WTC11 (cell line): ENCODE measurements around the gene COX6B1. TPM values are rescaled to one million over a fixed set of nuclear protein-coding genes. Genes with fewer than 3 reads are reported as not detected.

Source experiments
- ATAC-seq: fragments of 200-7000 bp; cut with Tn5 transposase; 2 replicates; pipeline ENCODE4 v1.10.0; 2021; ENCODE audit warnings: mild to moderate bottlenecking, moderate library complexity
- CTCF ChIA-PET: fragments of 300-600 bp; sonication (Branson Sonifier 250); formaldehyde crosslinking; loops from one replicate; lab custom pipeline; 2021; ENCODE audit warnings: antibody characterized with exemption; lab: Charles Lee
- POLR2A ChIA-PET: fragments of 350-600 bp; sonication (Branson Sonifier 250); formaldehyde crosslinking; loops from one replicate; lab custom pipeline; 2021; ENCODE audit warnings: antibody characterized with exemption; lab: Charles Lee
- DNase-seq: peaks from one replicate; pipeline ENCODE4 v3.0.0; 2021; ENCODE audit warnings: low spot score
- H3K27ac Mint-ChIP-seq: 2 replicates; pipeline ENCODE4 v1.8.0; 2021; ENCODE audit warnings: mixed read lengths
- H3K27me3 Mint-ChIP-seq: 2 replicates; pipeline ENCODE4 v1.8.0; 2021; ENCODE audit warnings: low read depth, mild to moderate bottlenecking, moderate library complexity, mixed read lengths
- H3K36me3 Mint-ChIP-seq: 2 replicates; pipeline ENCODE4 v1.8.0; 2021; ENCODE audit warnings: mixed read lengths
- H3K4me1 Mint-ChIP-seq: 2 replicates; pipeline ENCODE4 v1.8.0; 2022; ENCODE audit warnings: mixed read lengths
- H3K4me3 Mint-ChIP-seq: 2 replicates; pipeline ENCODE4 v1.8.0; 2021; ENCODE audit warnings: mild to moderate bottlenecking, moderate library complexity, mixed read lengths
- H3K9me3 Mint-ChIP-seq: 2 replicates; pipeline ENCODE4 v1.8.0; 2021; ENCODE audit warnings: mixed read lengths
- CREB1 ChIP-seq: sonication (generic); formaldehyde crosslinking; IDR thresholded peaks from 2 replicates; pipeline ENCODE4 v1.8.0; 2023; ENCODE audit warnings: mild to moderate bottlenecking, missing genetic modification reagents
- ELF4 ChIP-seq: sonication (generic); formaldehyde crosslinking; IDR thresholded peaks from 2 replicates; pipeline ENCODE4 v1.8.1; 2022; ENCODE audit warnings: low read depth, mild to moderate bottlenecking, moderate library complexity, missing genetic modification reagents
- FOXJ3 ChIP-seq: sonication (generic); formaldehyde crosslinking; IDR thresholded peaks from 2 replicates; pipeline ENCODE4 v1.9.0; 2021; ENCODE audit warnings: missing genetic modification reagents, mild to moderate bottlenecking, borderline replicate concordance
- FOXP1 ChIP-seq: sonication (generic); formaldehyde crosslinking; IDR thresholded peaks from 2 replicates; pipeline ENCODE4 v1.8.0; 2022; ENCODE audit warnings: missing genetic modification reagents, mild to moderate bottlenecking, moderate library complexity, borderline replicate concordance
- GRHL2 ChIP-seq: fragments of 250-450 bp; sonication (Bioruptor Pico); IDR thresholded peaks from 2 replicates; pipeline ENCODE4 v1.8.0; 2022; ENCODE audit warnings: mild to moderate bottlenecking, moderate library complexity; ENCODE audit not compliant: insufficient replicate concordance, severe bottlenecking
- GTF2I ChIP-seq: fragments of 250-450 bp; sonication (Bioruptor Pico); conservative IDR thresholded peaks from 2 replicates; pipeline ENCODE4 v1.4.0; 2021; ENCODE audit warnings: mild to moderate bottlenecking
- MXD4 ChIP-seq: fragments of 250-450 bp; sonication (Bioruptor Pico); IDR thresholded peaks from 2 replicates; pipeline ENCODE4 v1.8.0; 2021; ENCODE audit warnings: mild to moderate bottlenecking, moderate library complexity, borderline replicate concordance
- NFATC4 ChIP-seq: fragments of 250-450 bp; sonication (Bioruptor Pico); IDR thresholded peaks from 2 replicates; pipeline ENCODE4 v1.9.0; 2021; ENCODE audit warnings: mild to moderate bottlenecking
- NR2C2 ChIP-seq: sonication (generic); formaldehyde crosslinking; IDR thresholded peaks from 2 replicates; pipeline ENCODE4 v1.8.0; 2022; ENCODE audit warnings: mild to moderate bottlenecking, missing genetic modification reagents
- PRRX2 ChIP-seq: fragments of 250-450 bp; sonication (Bioruptor Pico); IDR thresholded peaks from 2 replicates; pipeline ENCODE4 v1.8.0; 2021; ENCODE audit warnings: mild to moderate bottlenecking
- RORB ChIP-seq: fragments of 250-450 bp; sonication (Bioruptor Pico); IDR thresholded peaks from 2 replicates; pipeline ENCODE4 v1.9.0; 2021; ENCODE audit warnings: mild to moderate bottlenecking
- SMAD4 ChIP-seq: sonication (generic); formaldehyde crosslinking; IDR thresholded peaks from 2 replicates; pipeline ENCODE4 v1.8.0; 2022; ENCODE audit warnings: mild to moderate bottlenecking, missing genetic modification reagents
- TCF7 ChIP-seq: sonication (generic); formaldehyde crosslinking; IDR thresholded peaks from 2 replicates; pipeline ENCODE4 v1.8.0; 2022; ENCODE audit warnings: mild to moderate bottlenecking, low read depth, missing genetic modification reagents, moderate library complexity
- TP53 ChIP-seq: sonication (generic); formaldehyde crosslinking; IDR thresholded peaks from 2 replicates; pipeline ENCODE4 v1.8.1; 2023; ENCODE audit warnings: mild to moderate bottlenecking, missing genetic modification reagents
- ZBTB21 ChIP-seq: sonication (generic); formaldehyde crosslinking; IDR thresholded peaks from 2 replicates; pipeline ENCODE4 v1.8.1; 2023; ENCODE audit warnings: mild to moderate bottlenecking, missing genetic modification reagents, borderline replicate concordance
- ZNF121 ChIP-seq: sonication (generic); formaldehyde crosslinking; IDR thresholded peaks from 2 replicates; pipeline ENCODE4 v1.8.0; 2023; ENCODE audit warnings: missing genetic modification reagents
- ZNF232 ChIP-seq: sonication (generic); formaldehyde crosslinking; IDR thresholded peaks from 2 replicates; pipeline ENCODE4 v1.8.0; 2022; ENCODE audit warnings: mild to moderate bottlenecking, missing genetic modification reagents
- ZNF263 ChIP-seq: sonication (generic); formaldehyde crosslinking; IDR thresholded peaks from 2 replicates; pipeline ENCODE4 v1.8.1; 2022; ENCODE audit warnings: low read depth, mild to moderate bottlenecking, moderate library complexity, missing genetic modification reagents
- ZNF423 ChIP-seq: fragments of 250-450 bp; sonication (Bioruptor Pico); IDR thresholded peaks from 2 replicates; pipeline ENCODE4 v2.1.2; 2022; ENCODE audit warnings: mild to moderate bottlenecking, moderate library complexity
- total RNA-seq: library from RNA; stranded (reverse); gene quantifications from 3 replicates; pipeline ENCODE4 v1.2.3, GENCODE V29; 2021
- TF ChIP-seq, protein P1 (sequence below): sonication (generic); formaldehyde crosslinking; IDR thresholded peaks from 2 replicates; pipeline ENCODE4 v1.8.0; 2022; ENCODE audit warnings: mild to moderate bottlenecking, missing genetic modification reagents
- TF ChIP-seq, protein P2 (sequence below): fragments of 250-450 bp; sonication (Bioruptor Pico); IDR thresholded peaks from 2 replicates; pipeline ENCODE4 v1.8.0; 2021; ENCODE audit warnings: mild to moderate bottlenecking
- TF ChIP-seq, protein P3 (sequence below): sonication (generic); formaldehyde crosslinking; IDR thresholded peaks from 2 replicates; pipeline ENCODE4 v1.8.1; 2022; ENCODE audit warnings: mild to moderate bottlenecking, missing genetic modification reagents, moderate library complexity, borderline replicate concordance
- TF ChIP-seq, protein P4 (sequence below): sonication (generic); formaldehyde crosslinking; IDR thresholded peaks from 2 replicates; pipeline ENCODE4 v1.8.0; 2022; ENCODE audit warnings: mild to moderate bottlenecking, missing genetic modification reagents

The COX6B1 gene
- total RNA-seq, 1 experiment from 2014 or later, result 536 TPM

DNA sequence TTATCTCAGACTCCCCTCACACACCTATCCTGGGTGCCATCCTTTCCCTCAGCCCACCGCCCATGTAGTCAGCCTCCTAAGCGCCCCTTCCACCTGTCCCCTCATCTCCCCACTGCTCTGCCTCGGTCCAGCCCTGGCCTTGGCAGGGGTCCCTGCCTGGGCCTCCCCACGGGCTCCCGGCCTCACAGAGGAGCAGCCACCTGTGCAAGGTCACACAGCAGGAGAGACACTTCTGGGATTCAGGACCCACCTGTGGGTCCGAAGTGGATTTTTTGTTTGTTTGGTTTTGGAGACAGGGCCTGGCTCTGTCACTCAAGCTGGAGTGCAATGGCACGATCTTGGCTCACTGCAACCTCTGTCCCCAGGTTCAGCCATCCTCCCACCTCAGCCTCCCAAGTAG is 17.5 kb downstream of the COX6B1 start:
- Mint-ChIP-seq H3K27me3 (peaks cover 16% of the 10 kb centered on the region), H3K27ac (no peak overlapping the region), H3K36me3 (no peaks in the 10 kb centered on the region), H3K4me1 (0 out of 2 replicates have a peak, but pooled peaks cover 4% of the 10 kb centered on the region), H3K4me3 (no peak overlapping the region), H3K9me3 (no peaks in the 10 kb centered on the region)
- DNase-seq, result no peak
- CTCF ChIA-PET, result no interaction called here
- TF ChIP-seq ZNF232 (CRISPR knock-in tag) (no peak), FOXP1 (CRISPR knock-in tag) (no peak), NR2C2 (CRISPR knock-in tag) (no peak), GRHL2 (CRISPR knock-in tag) (no peak), ELF4 (no peak)
- TF ChIP-seq, protein P1, sequence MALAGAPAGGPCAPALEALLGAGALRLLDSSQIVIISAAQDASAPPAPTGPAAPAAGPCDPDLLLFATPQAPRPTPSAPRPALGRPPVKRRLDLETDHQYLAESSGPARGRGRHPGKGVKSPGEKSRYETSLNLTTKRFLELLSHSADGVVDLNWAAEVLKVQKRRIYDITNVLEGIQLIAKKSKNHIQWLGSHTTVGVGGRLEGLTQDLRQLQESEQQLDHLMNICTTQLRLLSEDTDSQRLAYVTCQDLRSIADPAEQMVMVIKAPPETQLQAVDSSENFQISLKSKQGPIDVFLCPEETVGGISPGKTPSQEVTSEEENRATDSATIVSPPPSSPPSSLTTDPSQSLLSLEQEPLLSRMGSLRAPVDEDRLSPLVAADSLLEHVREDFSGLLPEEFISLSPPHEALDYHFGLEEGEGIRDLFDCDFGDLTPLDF (CRISPR knock-in tag), result no peak
- ATAC-seq, result no peak
- POLR2A ChIA-PET, result no interaction called here

DNA sequence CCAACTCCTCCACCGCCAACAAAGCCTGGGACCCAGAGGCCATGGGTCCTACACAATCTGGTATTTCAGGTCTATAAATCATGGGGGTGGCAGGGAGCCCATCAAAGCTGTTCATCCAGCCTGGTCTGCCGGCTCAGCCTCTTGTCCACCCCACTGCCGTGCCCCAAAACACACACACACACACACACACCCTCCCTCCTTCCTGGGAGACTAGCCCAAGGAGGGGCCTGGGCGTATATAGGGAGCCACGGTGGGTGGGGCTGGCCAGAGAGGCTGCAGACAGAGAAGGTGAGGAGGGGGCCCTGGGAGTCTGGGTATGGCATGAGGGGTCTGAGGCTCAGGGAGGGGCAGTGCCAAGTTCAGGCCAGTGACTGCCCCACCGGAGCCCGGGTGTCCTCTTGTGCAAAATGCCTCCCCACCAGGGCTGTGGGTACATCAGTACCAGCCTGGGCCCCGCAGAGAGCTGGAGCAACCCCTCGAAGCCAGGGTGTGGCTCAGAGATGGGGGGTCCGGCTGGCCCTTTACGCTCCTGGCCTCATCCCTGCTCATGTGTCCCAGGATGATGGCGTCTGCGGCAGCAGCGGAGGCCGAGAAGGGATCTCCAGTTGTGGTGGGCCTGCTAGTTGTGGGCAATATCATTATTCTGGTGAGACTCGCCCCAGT is 18.3 kb downstream of the COX6B1 start, which contains the start of gene UPK1A:
Gene UPK1A (plus strand): TSS at position 267 of the 663 bp plus-strand sequence. CDS start 296 bp downstream, at position 563.
- POLR2A ChIA-PET, result no interaction called here

More for the DNA sequence above, 18.3 kb downstream of the COX6B1 start, which contains the start of gene UPK1A:
- no peaks in the 10 kb centered on the region for H3K9me3 Mint-ChIP-seq
- 0 out of 2 replicates have a peak, but pooled peaks cover 4% of the 10 kb centered on the region for H3K4me1 Mint-ChIP-seq
- CTCF ChIA-PET, result no interaction called here
- no peaks in the 10 kb centered on the region for H3K36me3 Mint-ChIP-seq
- TF ChIP-seq ZBTB21 (no peak), PRRX2 (CRISPR knock-in tag) (no peak), ZNF263 (CRISPR knock-in tag) (no peak), FOXJ3 (CRISPR knock-in tag) (no peak), SMAD4 (no peak), NFATC4 (no peak), MXD4 (CRISPR knock-in tag) (no peak), TP53 (CRISPR knock-in tag) (no peak), TCF7 (CRISPR knock-in tag) (no peak), ZNF121 (CRISPR knock-in tag) (no peak), GTF2I (CRISPR knock-in tag) (no peak), RORB (CRISPR knock-in tag) (no peak), FOXP1 (CRISPR knock-in tag) (no peak), CREB1 (CRISPR knock-in tag) (no peak), ZNF423 (CRISPR knock-in tag) (no peak)
- TF ChIP-seq, protein P2, sequence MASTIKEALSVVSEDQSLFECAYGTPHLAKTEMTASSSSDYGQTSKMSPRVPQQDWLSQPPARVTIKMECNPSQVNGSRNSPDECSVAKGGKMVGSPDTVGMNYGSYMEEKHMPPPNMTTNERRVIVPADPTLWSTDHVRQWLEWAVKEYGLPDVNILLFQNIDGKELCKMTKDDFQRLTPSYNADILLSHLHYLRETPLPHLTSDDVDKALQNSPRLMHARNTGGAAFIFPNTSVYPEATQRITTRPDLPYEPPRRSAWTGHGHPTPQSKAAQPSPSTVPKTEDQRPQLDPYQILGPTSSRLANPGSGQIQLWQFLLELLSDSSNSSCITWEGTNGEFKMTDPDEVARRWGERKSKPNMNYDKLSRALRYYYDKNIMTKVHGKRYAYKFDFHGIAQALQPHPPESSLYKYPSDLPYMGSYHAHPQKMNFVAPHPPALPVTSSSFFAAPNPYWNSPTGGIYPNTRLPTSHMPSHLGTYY (CRISPR knock-in tag), result no peak
- TF ChIP-seq, protein P1 (CRISPR knock-in tag), result no peak
- TF ChIP-seq, protein P3, sequence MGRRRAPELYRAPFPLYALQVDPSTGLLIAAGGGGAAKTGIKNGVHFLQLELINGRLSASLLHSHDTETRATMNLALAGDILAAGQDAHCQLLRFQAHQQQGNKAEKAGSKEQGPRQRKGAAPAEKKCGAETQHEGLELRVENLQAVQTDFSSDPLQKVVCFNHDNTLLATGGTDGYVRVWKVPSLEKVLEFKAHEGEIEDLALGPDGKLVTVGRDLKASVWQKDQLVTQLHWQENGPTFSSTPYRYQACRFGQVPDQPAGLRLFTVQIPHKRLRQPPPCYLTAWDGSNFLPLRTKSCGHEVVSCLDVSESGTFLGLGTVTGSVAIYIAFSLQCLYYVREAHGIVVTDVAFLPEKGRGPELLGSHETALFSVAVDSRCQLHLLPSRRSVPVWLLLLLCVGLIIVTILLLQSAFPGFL, result no peak
- TF ChIP-seq, protein P4, sequence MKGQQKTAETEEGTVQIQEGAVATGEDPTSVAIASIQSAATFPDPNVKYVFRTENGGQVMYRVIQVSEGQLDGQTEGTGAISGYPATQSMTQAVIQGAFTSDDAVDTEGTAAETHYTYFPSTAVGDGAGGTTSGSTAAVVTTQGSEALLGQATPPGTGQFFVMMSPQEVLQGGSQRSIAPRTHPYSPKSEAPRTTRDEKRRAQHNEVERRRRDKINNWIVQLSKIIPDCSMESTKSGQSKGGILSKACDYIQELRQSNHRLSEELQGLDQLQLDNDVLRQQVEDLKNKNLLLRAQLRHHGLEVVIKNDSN (CRISPR knock-in tag), result no peak
- ATAC-seq, result no peak
- no peak within 1 kb of the TSS for H3K4me3 Mint-ChIP-seq
- peaks cover 18% of the 10 kb centered on the region for H3K27me3 Mint-ChIP-seq
- no peak for DNase-seq
- no peak within 1 kb of the TSS for H3K27ac Mint-ChIP-seq
